Activated T-cell treated with anti-CD3 and anti-CD28 coated beads, Interleukin-2, amount 50 U/mL, for 48 hours (primary cell): ENCODE data around the gene EMP3.
"Not testable (repeated sequence)": the region's sequence is repeated elsewhere in the genome, so short reads cannot be mapped to it uniquely, and the experiment has no call there.

Experiments used
- DNase-seq, 2 experiments: peaks; one replicate each; pipeline ENCODE4 v3.0.0-alpha.2; 2020

The EMP3 gene, protein sequence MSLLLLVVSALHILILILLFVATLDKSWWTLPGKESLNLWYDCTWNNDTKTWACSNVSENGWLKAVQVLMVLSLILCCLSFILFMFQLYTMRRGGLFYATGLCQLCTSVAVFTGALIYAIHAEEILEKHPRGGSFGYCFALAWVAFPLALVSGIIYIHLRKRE

DNA sequence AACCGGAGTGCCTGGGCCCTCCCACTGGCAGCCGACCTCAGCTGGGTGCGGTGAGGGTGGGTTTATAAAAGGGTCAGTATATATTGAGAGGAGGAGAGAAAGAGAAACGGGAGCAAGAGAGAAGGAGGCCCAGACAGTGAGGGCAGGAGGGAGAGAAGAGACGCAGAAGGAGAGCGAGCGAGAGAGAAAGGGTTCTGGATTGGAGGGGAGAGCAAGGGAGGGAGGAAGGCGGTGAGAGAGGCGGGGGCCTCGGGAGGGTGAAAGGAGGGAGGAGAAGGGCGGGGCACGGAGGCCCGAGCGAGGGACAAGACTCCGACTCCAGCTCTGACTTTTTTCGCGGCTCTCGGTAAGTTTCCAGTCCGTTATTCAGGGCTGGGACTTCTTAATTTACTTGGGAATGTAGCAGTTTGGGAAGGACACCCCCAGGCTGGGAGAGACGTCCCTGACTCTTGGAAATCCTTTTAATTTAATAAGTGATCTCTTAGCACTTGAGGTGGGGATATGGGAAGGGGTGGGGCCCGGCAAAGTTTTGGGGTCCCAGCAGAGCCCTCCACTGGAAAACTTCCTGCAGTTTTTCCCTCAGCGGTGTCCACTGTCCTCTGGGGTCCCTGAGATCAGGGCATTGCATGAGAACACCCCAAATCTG, at the start of gene EMP3:
TSS of gene EMP3 (plus strand) at position 288 of the 646 bp plus-strand sequence. CDS start 1,293 bp downstream, outside the sequence.
- peak; percentile 85 to 90 for DNase-seq

DNA sequence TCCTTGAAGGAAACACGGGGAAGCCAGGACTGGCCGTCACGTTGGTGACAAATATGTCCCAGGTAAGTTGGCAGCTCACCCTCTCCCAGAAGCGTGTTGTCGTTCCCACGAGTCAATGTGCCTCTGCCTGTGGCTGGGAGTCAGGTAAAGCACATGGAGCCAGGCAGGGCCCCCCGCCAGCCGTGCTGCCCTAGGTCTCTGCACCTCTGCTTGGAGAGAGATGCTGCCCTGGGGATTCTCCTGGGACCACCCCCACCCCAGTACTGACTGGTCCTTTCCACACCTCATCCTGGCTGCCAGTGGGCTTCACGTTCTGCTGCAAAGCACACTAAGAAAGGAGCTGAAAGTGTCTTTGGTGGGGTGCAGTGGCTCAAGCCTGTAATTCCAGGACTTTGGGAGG, 45.6 kb upstream of the EMP3 start:
- DNase-seq, result no peak

DNA sequence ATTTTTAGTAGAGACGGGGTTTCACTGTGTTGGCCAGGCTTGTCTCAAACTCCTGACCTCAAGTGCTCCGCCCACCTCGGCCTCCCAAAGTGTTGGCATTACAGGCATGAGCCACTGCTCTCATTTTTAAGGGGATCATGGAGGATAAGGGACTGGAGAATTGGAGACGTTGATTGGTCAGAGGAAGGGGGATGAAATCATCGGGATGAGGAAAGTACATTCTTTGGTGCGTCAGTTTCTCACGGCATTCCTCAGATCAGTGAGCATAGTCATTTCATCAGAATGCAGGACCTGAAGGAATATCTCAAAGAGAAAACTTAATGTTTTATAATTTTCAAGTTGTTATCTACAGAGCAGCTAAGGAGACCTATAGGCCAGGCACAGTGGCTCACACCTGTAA, 41.4 kb upstream of the EMP3 start:
- no peak for DNase-seq

DNA sequence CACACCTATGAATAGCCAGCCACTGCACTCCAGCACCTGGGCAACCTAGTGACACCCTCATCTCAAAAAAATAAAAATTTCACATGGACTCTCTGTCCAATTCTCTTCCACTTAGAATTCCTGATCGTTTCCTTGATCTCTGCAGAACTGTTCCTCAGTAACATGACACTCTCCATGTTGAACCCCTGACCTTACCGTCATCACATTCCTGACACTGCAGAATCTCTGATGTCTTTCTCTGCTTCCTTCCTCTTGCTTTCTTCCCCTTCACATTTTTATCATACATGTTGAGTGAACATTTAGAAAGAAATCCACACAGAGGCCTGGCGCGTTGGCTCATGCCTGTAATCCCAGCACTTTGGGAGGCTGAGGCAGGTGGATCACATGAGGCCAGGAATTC, 40.5 kb upstream of the EMP3 start:
- DNase-seq, result no peak

DNA sequence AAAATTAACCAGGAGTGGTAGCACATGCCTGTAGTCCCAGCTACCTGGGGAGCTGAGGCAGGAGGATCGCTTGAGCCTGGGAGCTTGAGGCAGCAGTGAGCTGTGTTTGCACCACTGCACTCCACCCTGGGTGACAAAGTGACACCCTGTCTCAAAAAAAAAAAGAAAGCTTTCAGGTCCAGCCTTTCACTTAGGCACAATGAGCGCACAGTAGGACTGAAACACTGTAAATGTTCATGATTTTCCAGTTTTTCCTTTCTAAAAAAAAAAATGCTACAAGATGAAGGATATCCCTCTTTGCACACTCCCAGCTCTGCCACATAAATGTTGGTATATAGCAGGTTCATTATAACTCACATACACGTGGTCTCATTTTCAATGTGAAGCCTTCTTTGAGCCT, 37.6 kb upstream of the EMP3 start:
- DNase-seq, result no peak

DNA sequence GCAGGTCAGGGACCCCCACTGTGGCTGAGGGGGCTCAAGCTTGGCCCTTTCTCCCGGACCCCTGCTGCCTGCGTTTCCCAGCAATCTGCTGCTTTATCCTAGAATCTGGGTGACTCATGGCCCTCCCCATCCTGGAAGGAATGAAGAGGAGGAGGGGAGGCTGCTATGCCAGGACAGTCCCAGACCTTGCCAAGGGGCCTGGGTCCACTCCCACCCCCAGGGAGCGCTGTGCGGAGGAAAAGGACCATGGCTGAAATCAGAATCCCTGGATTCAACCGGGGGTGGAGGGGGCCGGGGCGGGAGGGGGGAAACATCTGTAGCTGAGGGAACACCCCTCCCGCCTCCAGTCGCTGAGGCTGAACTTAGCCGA, 35.0 kb upstream of the EMP3 start:
- DNase-seq, result no peak

DNA sequence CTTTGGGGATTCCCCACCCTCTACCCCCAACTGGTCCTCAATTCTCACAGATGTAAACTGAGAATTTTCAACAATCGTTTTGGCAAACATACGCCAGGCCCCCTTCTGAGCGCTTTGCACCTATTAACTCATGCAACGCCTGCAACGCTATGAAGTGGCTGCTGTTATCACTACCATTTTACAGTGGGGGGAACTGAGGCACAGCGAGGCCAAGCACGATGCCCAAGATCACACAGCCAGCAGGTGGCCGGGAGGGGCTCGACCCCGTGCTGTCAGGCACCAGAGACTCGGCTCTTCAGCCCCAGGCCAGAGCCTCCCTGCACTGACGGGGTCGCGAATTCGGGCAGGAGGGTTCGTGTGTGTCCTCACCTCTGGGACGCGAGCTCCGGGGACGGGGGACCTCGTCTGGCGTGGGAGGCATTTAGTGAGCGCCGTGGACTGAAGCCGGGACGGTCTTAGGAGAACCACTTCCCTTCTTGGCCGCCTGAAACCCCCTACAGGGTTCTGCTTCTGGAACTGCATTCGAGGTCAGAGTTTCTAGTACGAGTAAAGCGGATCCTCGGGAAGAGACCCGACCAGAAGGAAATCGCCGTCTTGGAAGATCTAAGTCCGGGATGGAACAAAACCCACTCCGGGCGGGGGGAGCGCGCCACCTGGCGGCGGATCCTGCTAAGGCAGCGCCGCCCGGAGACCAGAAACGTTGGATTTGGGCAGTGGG, 34.4 kb upstream of the EMP3 start:
- peak; percentile 75 to 79 for DNase-seq

DNA sequence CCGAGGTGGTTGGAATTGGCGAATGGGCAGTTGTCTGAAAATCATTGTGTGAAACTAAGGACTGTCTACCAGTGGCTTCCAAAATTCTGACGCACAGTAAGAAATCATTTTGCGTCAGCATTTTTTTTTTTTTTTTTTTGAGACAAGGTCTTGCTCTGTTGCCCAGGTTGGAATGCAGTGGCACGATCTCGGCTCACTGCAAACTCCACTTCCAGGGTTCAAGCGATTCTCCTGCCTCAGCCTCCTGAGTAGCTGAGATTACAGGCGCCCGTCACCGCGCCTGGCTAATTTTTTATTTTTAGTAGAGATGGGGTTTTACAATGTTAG, 33.9 kb upstream of the EMP3 start:
- DNase-seq, result not testable (repeated sequence)

DNA sequence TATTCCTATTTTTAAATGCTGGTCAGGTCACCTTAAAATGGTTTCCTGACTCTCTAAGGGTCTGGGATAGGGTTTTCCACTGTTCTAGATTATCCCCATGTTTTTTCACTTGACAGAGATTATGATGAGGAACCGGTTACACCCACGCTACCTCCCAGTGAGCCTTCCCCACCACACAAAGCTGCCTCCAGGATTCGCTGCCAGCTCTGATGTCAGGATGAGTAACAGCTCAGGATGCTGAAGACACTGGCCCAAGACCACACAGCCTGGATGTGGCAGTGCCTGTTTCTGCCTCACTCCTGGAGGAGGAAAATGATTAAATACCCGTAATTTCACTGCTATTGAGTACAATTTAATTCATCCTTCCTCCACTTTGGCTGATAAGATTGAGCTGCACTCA, 32.6 kb upstream of the EMP3 start:
- DNase-seq, result no peak

DNA sequence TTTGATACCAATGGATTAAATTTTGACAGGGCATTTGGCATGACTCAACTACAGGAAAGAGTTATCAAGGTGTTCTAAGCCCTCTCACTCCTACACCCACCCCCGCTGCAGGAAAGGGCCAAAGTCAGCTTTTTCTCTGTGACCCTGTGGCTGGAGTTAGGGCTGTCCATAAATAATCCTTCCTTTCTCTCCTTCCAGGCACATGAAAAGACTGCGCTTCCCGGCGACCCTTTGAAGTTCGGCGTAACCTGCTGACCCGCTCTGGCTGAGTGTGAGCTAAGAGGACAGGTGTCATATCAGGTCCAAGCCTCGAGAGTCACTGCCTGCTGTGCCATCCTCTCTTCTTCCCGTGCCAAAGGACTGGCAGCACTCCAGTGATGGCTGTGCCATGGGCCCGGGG, 29.9 kb upstream of the EMP3 start:
- no peak for DNase-seq

DNA sequence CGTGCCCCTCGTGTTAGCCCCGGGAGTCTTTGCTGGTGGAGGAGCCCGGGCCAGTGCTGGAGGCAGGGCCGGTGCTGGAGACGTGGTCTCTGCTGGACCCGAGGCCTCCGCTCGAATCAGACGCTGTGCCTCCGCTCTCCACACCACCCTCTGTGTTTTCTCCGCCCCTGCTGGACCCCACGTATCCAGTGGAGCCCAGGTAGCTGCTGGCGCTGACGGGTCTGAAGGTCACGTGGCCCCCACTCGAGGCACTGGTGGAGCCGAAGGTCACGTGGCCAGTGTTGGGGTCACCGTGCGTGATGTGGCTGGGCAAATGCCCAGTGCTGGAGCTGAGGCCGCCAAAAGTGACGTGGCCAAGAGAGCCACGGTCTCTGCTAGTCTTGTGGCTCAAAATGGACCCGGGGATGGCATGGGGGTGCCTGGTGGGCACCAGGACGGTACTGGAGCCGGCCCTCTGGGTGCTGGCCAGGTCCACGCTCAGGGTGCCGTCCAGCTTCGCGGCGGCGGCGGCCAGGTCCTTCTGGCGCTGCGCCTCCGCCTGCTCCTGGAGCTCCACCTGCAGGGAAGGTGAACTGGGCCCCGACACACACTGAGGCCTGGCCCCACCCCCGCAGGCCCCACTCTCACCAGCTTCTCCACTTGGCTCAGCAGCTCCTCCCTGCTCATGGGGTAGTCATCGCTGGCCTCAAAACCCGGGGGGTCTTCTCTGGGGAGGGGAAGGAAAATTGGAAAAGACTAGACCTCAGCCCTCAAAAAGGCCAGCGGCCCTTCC, 28.2 kb upstream of the EMP3 start:
- no peak for DNase-seq

DNA sequence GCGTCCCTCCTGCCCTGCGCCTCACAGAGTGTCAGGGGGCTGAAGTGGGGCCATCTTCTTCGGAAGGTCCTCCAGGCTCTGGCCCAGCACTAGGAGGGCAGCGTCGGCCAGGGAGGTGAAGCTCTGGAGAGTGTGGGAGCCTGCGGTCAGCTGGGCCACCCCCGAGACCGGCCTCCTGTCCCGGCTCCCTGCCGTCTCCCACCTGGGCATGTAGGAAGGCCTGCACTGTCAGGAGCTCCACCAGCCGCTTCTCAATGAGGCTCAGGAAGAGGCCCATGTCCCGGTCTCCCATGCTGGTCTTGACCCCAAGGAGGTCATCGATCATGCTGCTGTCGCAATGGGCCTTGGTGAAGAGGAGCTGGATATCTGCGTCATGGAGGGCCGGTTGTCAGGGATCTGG, 27.4 kb upstream of the EMP3 start:
- no peak for DNase-seq

DNA sequence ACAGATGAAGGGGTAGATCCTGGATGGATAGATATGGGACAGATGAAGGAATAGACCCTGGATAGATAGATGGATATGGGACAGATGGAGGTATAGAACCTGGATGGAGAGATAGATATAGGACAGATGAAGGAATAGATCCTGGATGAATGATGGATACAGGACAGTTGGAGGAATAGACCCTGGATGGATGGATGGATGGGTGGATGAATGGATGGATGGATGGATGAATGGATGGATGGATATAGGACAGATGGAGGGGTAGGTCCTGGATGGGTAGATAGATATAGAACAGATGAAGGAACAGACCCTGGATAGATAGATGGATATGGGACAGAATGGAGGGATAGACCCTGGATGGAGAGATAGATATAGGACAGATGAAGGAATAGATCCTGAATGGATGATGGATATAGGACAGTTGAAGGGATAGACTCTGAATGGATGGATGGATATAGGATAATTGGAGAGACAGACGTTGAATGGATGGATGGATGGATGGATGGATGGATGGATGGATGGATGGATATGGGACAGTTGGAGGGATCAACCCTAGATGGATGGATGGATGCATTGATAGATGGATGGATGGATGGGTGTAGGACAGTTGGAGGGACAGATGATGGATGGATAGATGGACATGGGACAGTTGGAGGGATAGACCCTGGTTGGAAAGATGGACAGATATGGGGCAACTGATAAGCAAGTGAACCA, 23.3 kb upstream of the EMP3 start:
- DNase-seq, result no peak

DNA sequence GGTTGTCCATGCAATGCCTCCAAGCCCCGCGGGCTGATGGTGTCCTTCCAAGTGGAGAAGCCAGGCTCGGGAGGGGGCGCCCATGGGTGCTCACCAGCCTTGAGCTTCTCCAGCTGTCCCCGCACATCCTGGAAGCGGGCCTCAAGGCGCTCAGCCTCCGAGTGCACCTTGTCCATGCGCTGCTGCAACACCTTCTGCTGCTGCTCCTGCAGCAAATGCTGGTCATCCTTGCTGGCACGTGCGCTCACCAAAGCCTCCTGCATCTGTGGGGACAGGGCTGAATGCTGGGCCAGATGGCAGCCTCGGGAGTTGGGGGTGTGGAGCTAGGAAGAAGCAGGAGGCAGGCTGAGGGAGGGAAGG, 22.8 kb upstream of the EMP3 start:
- DNase-seq, result no peak

DNA sequence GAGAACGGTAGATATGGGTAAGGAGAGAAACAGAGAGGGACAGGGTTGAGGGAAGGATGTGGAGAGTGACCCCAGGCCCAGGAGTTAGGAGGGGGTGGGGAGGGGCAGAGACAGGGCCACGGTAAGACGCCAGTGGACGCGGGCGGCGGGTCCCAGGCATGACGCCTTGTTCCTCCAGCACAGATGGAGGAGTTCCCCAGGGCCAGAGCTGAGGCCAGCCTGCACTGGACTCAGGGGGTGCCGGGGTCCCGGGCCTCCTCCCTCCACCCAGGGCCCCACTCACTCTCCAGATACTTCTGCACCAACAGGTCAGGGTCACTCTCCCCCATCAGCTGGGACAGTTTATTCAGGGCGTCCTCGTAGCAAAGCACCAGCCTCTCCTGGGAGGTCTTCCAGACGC, 22.0 kb upstream of the EMP3 start:
- DNase-seq, result no peak

DNA sequence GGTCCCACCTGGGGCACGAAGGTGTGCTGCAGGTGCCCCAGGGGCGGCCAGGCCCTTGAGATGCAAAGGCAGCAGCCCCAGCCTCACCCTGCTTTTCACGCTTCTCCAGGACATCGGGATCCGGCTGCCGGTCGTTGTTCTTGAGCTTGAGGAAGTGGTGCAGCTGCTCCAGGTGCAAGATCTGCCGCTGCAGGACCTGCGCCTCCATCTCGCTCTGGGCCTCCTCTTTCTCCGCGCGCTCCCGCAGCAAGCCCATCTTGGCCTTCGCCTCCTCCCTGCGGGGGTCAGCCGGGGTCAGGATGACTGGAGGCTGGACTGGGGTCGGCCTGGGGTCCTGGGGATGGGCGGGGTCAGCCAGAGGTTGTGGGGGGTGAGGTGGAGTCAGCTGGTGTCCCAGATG, 21.5 kb upstream of the EMP3 start:
- no peak for DNase-seq

DNA sequence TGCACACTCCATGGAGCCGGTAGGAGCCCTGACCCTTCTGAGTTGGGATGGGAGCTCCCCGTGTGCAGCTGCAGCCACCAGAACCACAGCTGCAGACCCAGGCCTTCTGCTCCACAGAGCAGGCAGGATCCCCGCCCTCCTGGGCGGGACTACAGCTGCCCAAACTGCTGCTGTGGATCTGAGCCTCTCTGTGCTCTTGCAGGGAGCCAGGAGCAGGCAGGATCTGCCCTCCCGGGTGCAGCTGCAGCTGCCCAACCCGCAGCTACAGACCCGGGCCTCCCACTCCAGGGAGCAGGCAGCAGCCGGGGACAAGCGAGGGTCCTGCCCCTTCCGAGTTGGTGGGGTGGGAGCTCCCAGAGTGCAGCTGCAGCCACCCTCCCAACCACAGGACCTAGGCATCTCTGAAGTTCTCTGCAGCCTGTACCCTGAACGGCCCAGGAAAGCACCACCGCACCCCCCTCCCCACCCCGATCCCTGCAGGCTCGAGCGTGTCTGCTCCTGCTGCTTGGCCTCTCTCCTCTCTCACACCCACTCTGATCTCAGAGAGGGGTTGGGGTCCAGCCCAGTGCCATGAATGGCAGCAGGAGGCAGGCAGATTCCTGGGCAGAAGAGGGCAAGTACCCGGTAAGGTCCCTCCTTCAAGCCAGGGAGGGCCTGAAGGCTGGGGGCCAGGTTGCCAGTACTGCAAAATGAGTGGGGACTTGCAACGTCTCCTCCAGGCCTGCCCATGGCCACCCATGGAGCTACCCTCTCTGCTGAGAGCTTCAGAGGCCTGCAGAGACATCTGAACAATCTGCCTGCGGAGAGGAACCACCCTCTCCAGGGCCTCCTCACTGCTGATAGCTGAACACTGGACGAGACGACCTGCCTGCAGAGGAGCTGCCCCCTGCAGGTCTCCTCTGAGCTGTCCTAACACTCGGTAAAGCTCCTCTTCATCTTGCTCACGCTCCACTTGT, 16.4 kb upstream of the EMP3 start:
- no peak for DNase-seq

DNA sequence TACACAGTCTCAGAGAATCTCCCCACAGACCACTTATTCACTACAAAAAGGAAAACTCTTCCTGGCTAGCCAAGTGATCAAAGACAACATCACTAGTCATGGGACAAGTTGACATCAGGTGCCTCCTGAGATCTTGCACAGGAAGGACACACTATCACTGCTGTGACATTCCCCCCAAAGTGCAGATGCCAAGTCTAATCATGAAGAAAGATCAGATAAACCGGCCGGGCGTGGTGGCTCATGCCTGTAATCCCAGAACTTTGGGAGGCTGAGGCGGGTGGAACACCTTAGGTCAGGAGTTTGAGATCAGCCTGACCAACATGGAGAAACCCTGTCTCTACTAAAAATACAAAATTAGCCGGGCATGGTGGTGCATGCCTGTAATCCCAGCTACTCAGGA, 15.6 kb upstream of the EMP3 start:
- DNase-seq, result not testable (repeated sequence)

DNA sequence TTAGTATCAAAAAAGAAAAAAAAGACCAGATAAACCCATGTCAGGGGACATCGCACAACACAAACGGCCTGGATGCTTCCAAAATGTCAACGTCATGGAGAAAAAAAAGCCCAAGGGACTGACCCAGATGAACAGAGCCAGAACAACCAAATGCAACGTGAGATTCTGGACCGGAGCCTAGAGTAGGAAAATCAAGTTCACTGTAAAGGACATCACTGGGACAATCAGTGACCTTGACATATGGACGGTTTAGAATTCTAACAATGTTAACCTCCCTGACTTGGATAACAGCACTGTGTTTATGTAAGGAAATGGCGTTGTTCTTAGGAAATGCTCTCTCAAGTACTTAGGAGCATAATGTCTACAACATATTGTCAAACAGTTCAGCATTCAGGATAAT, 15.1 kb upstream of the EMP3 start:
- no peak for DNase-seq

DNA sequence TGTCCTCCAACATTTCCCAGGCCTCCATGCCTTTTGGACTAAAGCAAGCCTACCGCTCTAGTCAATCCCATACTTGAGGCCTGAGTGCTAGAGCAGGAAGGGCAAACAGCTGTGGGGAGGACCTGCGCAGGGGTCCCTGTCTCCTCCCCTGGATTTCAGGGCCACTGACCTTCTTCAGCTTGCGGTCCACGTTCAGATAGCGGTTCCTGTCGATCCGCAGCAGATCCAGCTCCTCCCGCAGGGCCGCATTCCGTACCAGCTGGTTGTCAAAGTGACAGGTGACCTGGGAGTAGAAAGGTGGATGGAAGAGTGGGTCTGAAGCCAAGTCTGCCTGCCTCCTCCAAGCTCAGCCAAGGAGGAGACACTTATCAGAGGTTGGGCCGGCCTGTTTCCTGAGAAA, 14.0 kb upstream of the EMP3 start:
- DNase-seq, result no peak

DNA sequence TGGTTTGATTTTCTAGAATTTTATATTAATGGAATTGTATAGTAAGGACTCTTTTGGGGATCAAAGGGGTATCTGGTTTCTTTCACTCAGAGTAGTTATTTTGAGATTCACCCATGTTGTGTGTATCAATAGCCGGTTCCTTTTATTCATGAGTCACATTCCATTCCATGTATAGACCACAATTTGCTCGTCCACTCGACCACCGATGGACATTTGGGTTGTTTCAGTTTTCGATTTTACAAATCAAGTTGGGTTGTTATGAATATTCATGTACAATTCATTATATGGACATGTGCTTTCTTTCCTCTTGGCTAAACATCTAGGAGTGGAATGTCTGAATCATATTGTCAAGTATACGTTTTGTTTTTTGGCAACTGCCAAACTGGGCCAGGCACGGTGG, 9.6 kb upstream of the EMP3 start:
- DNase-seq, result no peak

DNA sequence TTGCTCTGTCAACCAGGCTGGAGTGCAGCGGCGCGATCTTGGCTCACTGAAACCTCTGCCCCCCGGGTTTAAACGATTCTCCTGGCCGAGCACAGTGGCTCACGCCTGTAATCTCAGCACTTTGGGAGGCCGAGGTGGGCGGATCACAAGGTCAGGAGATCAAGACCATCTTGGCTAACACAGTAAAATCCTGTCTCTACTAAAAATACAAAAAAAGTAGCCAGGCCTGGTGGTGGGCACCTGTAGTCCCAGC, 7.7 kb upstream of the EMP3 start:
- DNase-seq, result not testable (repeated sequence)
